ENCODE results near the gene NUP58.
"Not testable (repeated sequence)": the region's sequence is repeated elsewhere in the genome, so short reads cannot be mapped to it uniquely, and the experiment has no call there.

The NUP58 gene

GRCh38 chr13:25310891-25311290 lies 9.5 kb downstream of the NUP58 start:
- Histone ChIP-seq H3K4me3 (ENCODE audit: low read depth, low read length) (no peak overlapping the region), H3K9me3 (ENCODE audit: severe bottlenecking) (no peaks in the 10 kb centered on the region), H3K27ac (no peak overlapping the region), H3K36me3 (peaks cover 100% of the 10 kb centered on the region), H3K27me3 (ENCODE audit: insufficient read depth, low read depth, severe bottlenecking) (no peaks in the 10 kb centered on the region)
- TF ChIP-seq, protein P1, sequence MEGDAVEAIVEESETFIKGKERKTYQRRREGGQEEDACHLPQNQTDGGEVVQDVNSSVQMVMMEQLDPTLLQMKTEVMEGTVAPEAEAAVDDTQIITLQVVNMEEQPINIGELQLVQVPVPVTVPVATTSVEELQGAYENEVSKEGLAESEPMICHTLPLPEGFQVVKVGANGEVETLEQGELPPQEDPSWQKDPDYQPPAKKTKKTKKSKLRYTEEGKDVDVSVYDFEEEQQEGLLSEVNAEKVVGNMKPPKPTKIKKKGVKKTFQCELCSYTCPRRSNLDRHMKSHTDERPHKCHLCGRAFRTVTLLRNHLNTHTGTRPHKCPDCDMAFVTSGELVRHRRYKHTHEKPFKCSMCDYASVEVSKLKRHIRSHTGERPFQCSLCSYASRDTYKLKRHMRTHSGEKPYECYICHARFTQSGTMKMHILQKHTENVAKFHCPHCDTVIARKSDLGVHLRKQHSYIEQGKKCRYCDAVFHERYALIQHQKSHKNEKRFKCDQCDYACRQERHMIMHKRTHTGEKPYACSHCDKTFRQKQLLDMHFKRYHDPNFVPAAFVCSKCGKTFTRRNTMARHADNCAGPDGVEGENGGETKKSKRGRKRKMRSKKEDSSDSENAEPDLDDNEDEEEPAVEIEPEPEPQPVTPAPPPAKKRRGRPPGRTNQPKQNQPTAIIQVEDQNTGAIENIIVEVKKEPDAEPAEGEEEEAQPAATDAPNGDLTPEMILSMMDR (IDR thresholded peaks at IDR 0.05; ENCODE audit: low read depth, low read length) = no peak
- DNase-seq = no peak

- H3K27ac ChIP-seq, DNase-seq: not testable (repeated sequence)
- peaks cover 98% of the 10 kb centered on the region for H3K36me3 ChIP-seq
These were observed 17.5 kb downstream of the NUP58 start for GRCh38 chr13:25318946-25319345.

GRCh38 chr13:25319771-25320170 lies 18.3 kb downstream of the NUP58 start:
- no peak overlapping the region for H3K4me3 ChIP-seq (ENCODE audit: low read depth, low read length)
- peaks cover 98% of the 10 kb centered on the region for H3K36me3 ChIP-seq
- TF ChIP-seq, protein P1 (IDR thresholded peaks at IDR 0.05; ENCODE audit: low read depth, low read length) = no peak
- no peaks in the 10 kb centered on the region for H3K9me3 ChIP-seq (ENCODE audit: severe bottlenecking)
- DNase-seq = no peak
- no peak overlapping the region for H3K27ac ChIP-seq
- H3K27me3 ChIP-seq (ENCODE audit: insufficient read depth, low read depth, severe bottlenecking) = no peaks in the 10 kb centered on the region

More at GRCh38 chr13:25318946-25319345, 17.5 kb downstream of the NUP58 start:
- not testable (repeated sequence) for H3K27me3 ChIP-seq (ENCODE audit: insufficient read depth, low read depth, severe bottlenecking); H3K4me3 ChIP-seq (ENCODE audit: low read depth, low read length); H3K9me3 ChIP-seq (ENCODE audit: severe bottlenecking)

DNA sequence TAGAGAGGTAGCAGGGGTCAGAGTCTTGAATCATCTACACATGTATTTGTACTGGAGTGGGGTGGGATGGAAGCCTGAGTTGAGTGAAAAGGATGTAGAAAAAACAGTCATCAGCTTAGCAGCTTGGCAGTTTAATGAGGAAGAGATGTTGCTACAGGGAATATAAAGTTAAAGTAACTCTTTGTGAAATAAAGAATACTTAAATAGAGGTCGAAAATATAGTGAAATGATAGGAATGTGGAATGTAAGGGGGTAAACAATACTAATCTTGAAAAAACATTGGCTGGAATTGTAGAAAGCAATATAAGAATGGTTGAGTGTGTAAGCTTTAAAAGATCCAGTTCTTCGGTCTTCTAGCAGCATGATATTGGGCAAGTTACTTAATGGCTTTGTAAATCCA lies 22.7 kb downstream of the NUP58 start:
- H3K27ac ChIP-seq = no peak overlapping the region
- peaks cover 98% of the 10 kb centered on the region for H3K36me3 ChIP-seq
- TF ChIP-seq, protein P1 (IDR thresholded peaks at IDR 0.05; ENCODE audit: low read depth, low read length) = no peak
- no peak overlapping the region for H3K4me3 ChIP-seq (ENCODE audit: low read depth, low read length)
- DNase-seq = no peak
- H3K9me3 ChIP-seq (ENCODE audit: severe bottlenecking) = no peaks in the 10 kb centered on the region
- H3K27me3 ChIP-seq (ENCODE audit: insufficient read depth, low read depth, severe bottlenecking) = no peaks in the 10 kb centered on the region

GRCh38 chr13:25329706-25330105 lies 28.3 kb downstream of the NUP58 start:
- Histone ChIP-seq H3K27me3 (ENCODE audit: insufficient read depth, low read depth, severe bottlenecking) (no peaks in the 10 kb centered on the region), H3K9me3 (ENCODE audit: severe bottlenecking) (no peaks in the 10 kb centered on the region), H3K27ac (no peak overlapping the region), H3K36me3 (peaks cover 99% of the 10 kb centered on the region), H3K4me3 (ENCODE audit: low read depth, low read length) (no peak overlapping the region)
- TF ChIP-seq, protein P1 (IDR thresholded peaks at IDR 0.05; ENCODE audit: low read depth, low read length) = no peak
- no peak for DNase-seq

DNA sequence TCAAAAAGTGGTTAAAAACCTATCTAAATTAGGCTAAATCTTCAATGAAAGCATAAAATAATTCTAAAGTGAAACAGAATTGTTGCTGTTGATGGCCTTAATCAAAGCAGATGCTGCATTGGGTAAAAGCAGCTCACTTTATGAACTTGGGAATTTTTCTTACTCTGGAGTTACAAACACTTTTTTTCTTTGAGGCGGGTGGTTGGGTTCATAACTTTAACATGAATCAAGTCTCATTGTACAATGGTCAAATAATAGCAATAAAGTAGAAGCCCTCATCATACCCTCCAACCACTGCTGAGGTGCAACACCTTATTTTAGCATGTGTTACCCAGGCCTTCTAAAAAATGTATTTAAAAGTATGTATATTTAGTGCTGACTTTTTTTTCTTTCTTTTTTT lies 29.1 kb downstream of the NUP58 start:
- DNase-seq = no peak
- H3K4me3 ChIP-seq (ENCODE audit: low read depth, low read length) = no peak overlapping the region
- H3K9me3 ChIP-seq (ENCODE audit: severe bottlenecking) = no peaks in the 10 kb centered on the region
- H3K27ac ChIP-seq = no peak overlapping the region
- TF ChIP-seq, protein P1 (IDR thresholded peaks at IDR 0.05; ENCODE audit: low read depth, low read length) = no peak
- H3K27me3 ChIP-seq (ENCODE audit: insufficient read depth, low read depth, severe bottlenecking) = no peaks in the 10 kb centered on the region
- peaks cover 99% of the 10 kb centered on the region for H3K36me3 ChIP-seq
